Measurements from ENCODE around the gene AMN1. TPM values are rescaled to one million over a fixed set of nuclear protein-coding genes. Genes with fewer than 3 reads are reported as not detected.

Gene AMN1
- total RNA-seq, 1 donor from 2014 or later = 11.5 TPM

GRCh38 chr12:31651893-31652521 is 76.8 kb downstream of the AMN1 start:
- peak; percentile 20 for ATAC-seq
- DNase-seq (ENCODE audit: missing footprints) = no peak
- intact Hi-C loops (cut with DNase I) = loop anchor here (2.0 to 10.0 kb wide), 3 partner anchors 453 to 1023 kb away; partner anchors contain the start of genes BICD1 and DNM1L

- ATAC-seq = no peak
These were observed 77.9 kb downstream of the AMN1 start for GRCh38 chr12:31650918-31651317.

GRCh38 chr12:31647086-31647491 is 81.7 kb downstream of the AMN1 start:
- intact Hi-C loops (cut with DNase I) = no loop called here
- ATAC-seq (no peak), DNase-seq (ENCODE audit: missing footprints) (no peak)

More at GRCh38 chr12:31650918-31651317, 77.9 kb downstream of the AMN1 start:
- no peak for DNase-seq (ENCODE audit: missing footprints)
- intact Hi-C loops (cut with DNase I) = loop anchor here (10.0 kb wide), 2 partner anchors 454 to 1024 kb away; partner anchors contain the start of genes BICD1 and DNM1L

GRCh38 chr12:31645924-31646323 is 82.9 kb downstream of the AMN1 start:
- ATAC-seq (no peak), DNase-seq (ENCODE audit: missing footprints) (no peak)
- intact Hi-C loops (cut with DNase I) = no loop called here

- intact Hi-C loops (cut with DNase I) = no loop called here
- DNase-seq (ENCODE audit: missing footprints) (no peak), ATAC-seq (no peak)
These were observed 84.3 kb downstream of the AMN1 start for GRCh38 chr12:31644536-31644935.

GRCh38 chr12:31641509-31642090 is 87.2 kb downstream of the AMN1 start:
- DNase-seq (ENCODE audit: missing footprints) = no peak
- intact Hi-C loops (cut with DNase I) = no loop called here

GRCh38 chr12:31634620-31635019 is 94.2 kb downstream of the AMN1 start:
- no peak for ATAC-seq
- DNase-seq (ENCODE audit: missing footprints) = no peak
- intact Hi-C loops (cut with DNase I) = loop anchor here (5.0 kb wide), 1 partner anchor 42 kb away; the partner anchor contains the start of gene DENND5B

More at GRCh38 chr12:31641509-31642090, 87.2 kb downstream of the AMN1 start:
- ATAC-seq = no peak

- DNase-seq (ENCODE audit: missing footprints) (no peak), ATAC-seq (no peak)
- intact Hi-C loops (cut with DNase I) = loop anchor here (5.0 kb wide), 1 partner anchor 41 kb away; the partner anchor contains the start of gene DENND5B
These were observed 95.4 kb downstream of the AMN1 start for GRCh38 chr12:31633464-31633863.

GRCh38 chr12:31631809-31632208 is 97.0 kb downstream of the AMN1 start:
- DNase-seq (ENCODE audit: missing footprints) (no peak), ATAC-seq (no peak)
- intact Hi-C loops (cut with DNase I) = loop anchor here (5.0 kb wide), 1 partner anchor 40 kb away; the partner anchor contains the start of gene DENND5B

- intact Hi-C loops (cut with DNase I) = loop anchor here (5.0 kb wide), 1 partner anchor 39 kb away; the partner anchor contains the start of gene DENND5B
- no peak for DNase-seq (ENCODE audit: missing footprints)
- ATAC-seq = no peak
These were observed 97.6 kb downstream of the AMN1 start for GRCh38 chr12:31631023-31631724.

GRCh38 chr12:31629756-31630732 is 98.8 kb downstream of the AMN1 start:
- ATAC-seq = peak; percentile 94
- DNase-seq (ENCODE audit: missing footprints) = no peak
- intact Hi-C loops (cut with DNase I) = loop anchor here (5.0 kb wide), 1 partner anchor 38 kb away; the partner anchor contains the start of gene DENND5B

GRCh38 chr12:31627456-31628054 is 101.3 kb downstream of the AMN1 start:
- ATAC-seq (no peak), DNase-seq (ENCODE audit: missing footprints) (no peak)
- intact Hi-C loops (cut with DNase I) = no loop called here

GRCh38 chr12:31626270-31626995 is 102.4 kb downstream of the AMN1 start:
- no peak for DNase-seq (ENCODE audit: missing footprints)
- no peak for ATAC-seq
- intact Hi-C loops (cut with DNase I) = no loop called here

GRCh38 chr12:31622038-31622437 is 106.8 kb downstream of the AMN1 start:
- intact Hi-C loops (cut with DNase I) = no loop called here

More at GRCh38 chr12:31622038-31622437, 106.8 kb downstream of the AMN1 start:
- DNase-seq (ENCODE audit: missing footprints) (no peak), ATAC-seq (no peak)
